K562 (cell line): ENCODE results near the gene RASAL1. TPM values are rescaled to one million over a fixed set of nuclear protein-coding genes. Genes with fewer than 3 reads are reported as not detected.

Experiments
- ATAC-seq: fragments of 200-7000 bp; cut with Tn5 transposase; 3 replicates; pipeline ENCODE4 v1.9.1; 2020; ENCODE audit warnings: moderate library complexity
- BruUV-seq: library from RNA; stranded (reverse); fragments of 400-500 nt; replicated peaks from 2 replicates; lab custom pipeline; 2021; lab: Mats Ljungman, UMichigan
- CTCF ChIA-PET: fragments of 300-600 bp; formaldehyde crosslinking; extraction: SDS; loops from one replicate; lab custom pipeline; 2021; ENCODE audit warnings: low intra/inter-chr PET ratio; lab: Yijun Ruan, JAX
- POLR2A ChIA-PET: fragments of 300-600, 350-650 bp; sonication (Branson Sonifier 250); formaldehyde crosslinking; extraction: SDS; loops from one replicate; lab custom pipeline; 2021; ENCODE audit warnings: antibody characterized with exemption, inconsistent platforms; lab: Yijun Ruan, JAX
- DNase-seq, 4 experiments: peaks; one replicate each; pipeline versions ENCODE4 v3.0.0 to v3.0.0-alpha.2; 2011 to 2018; ENCODE audit warnings: low spot score in 3 of 4, mixed read lengths in 3 of 4; ENCODE audit errors: extremely low read depth in 1 of 4
- FAIRE-seq: peaks from 2 replicates; lab custom pipeline; 2011; peaks lifted over from hg19 to GRCh38; lab: Jason Lieb, UNC
- H2AFZ ChIP-seq: 2 replicates; pipeline ENCODE4 v1.6.0; 2011; ENCODE audit warnings: low read depth, low read length, control low read depth, inconsistent platforms
- H3K27ac ChIP-seq: fragments of 200-600 bp; 3 replicates; pipeline ENCODE4 v1.8.0; 2011; ENCODE audit warnings: low read depth, mild to moderate bottlenecking, control low read depth, inconsistent platforms, low read length, moderate library complexity, mixed read lengths; ENCODE audit errors: extremely low read depth
- H3K27me3 ChIP-seq, 2 experiments: fragments of 300-600 bp in 1 of 2; 2 replicates in 1 of 2; 3 replicates in 1 of 2; pipeline versions ENCODE4 v1.6.0 to v1.8.0; 2011; ENCODE audit warnings: inconsistent platforms in 2 of 2, low read length in 2 of 2, mild to moderate bottlenecking in 1 of 2, mixed read lengths in 1 of 2, moderate library complexity in 1 of 2; ENCODE audit not compliant: control insufficient read depth in 2 of 2, insufficient read depth in 2 of 2
- H3K36me3 ChIP-seq: fragments of 300-600 bp; 3 replicates; pipeline ENCODE4 v1.8.0; 2011; ENCODE audit warnings: mild to moderate bottlenecking, low read length, inconsistent platforms; ENCODE audit not compliant: control insufficient read depth, insufficient read depth
- H3K4me1 ChIP-seq, 2 experiments: fragments of 200-600 bp in 1 of 2; replicated peaks in 1 of 2; 2 replicates in 1 of 2; 3 replicates in 1 of 2; pipeline versions ENCODE4 v1.5.1 to v1.8.0; 2011; ENCODE audit warnings: inconsistent platforms in 2 of 2, low read length in 2 of 2, mild to moderate bottlenecking in 1 of 2, mixed read lengths in 1 of 2, moderate library complexity in 1 of 2; ENCODE audit not compliant: control insufficient read depth in 2 of 2, insufficient read depth in 2 of 2
- H3K4me2 ChIP-seq: 2 replicates; pipeline ENCODE4 v1.6.1; 2011; ENCODE audit warnings: low read length, control low read depth, inconsistent platforms, mixed read lengths; ENCODE audit not compliant: insufficient read depth
- H3K4me3 ChIP-seq: fragments of 200-600 bp; sonication (generic), shearing (Covaris generic); 2 replicates; pipeline ENCODE4 v1.5.1; 2016; ENCODE audit warnings: control low read depth, inconsistent platforms
- H3K79me2 ChIP-seq: fragments of 200-600 bp; 3 replicates; pipeline ENCODE4 v1.8.0; 2011; ENCODE audit warnings: low read length, inconsistent platforms; ENCODE audit not compliant: control insufficient read depth, insufficient read depth
- H3K9ac ChIP-seq, 2 experiments: 2 replicates each; pipeline versions ENCODE4 v1.6.0 to v1.6.1; 2011; ENCODE audit warnings: low read depth in 2 of 2, low read length in 2 of 2, control low read depth in 1 of 2, inconsistent platforms in 1 of 2, mild to moderate bottlenecking in 1 of 2, mixed read lengths in 1 of 2; ENCODE audit not compliant: insufficient read depth in 1 of 2
- H3K9me1 ChIP-seq: one replicate; pipeline ENCODE4 v1.6.0; 2011; ENCODE audit warnings: inconsistent platforms, mild to moderate bottlenecking, low read length, moderate library complexity; ENCODE audit not compliant: control insufficient read depth, insufficient read depth
- H3K9me3 ChIP-seq: replicated peaks from 2 replicates; pipeline ENCODE4 v1.5.1; 2011; ENCODE audit warnings: low read depth, low read length, inconsistent platforms; ENCODE audit not compliant: control insufficient read depth, insufficient read depth
- H4K20me1 ChIP-seq: replicated peaks from 2 replicates; pipeline ENCODE4 v1.6.1; 2011; ENCODE audit warnings: low read length, inconsistent platforms, mixed read lengths; ENCODE audit not compliant: control insufficient read depth, insufficient read depth
- BHLHE40 ChIP-seq: IDR thresholded peaks from 2 replicates; pipeline ENCODE4 v1.6.1; 2011; ENCODE audit warnings: low read length, improper control_type of control experiment
- BRF2 ChIP-seq: IDR thresholded peaks from 3 replicates; pipeline ENCODE4 v1.6.1; 2011; ENCODE audit warnings: borderline replicate concordance, mild to moderate bottlenecking; ENCODE audit not compliant: insufficient read length, insufficient read depth
- CEBPG ChIP-seq, 3 experiments: fragments of 200-800 bp in 1 of 3; sonication (Bioruptor generic) in 1 of 3; sonication (generic) in 1 of 3; formaldehyde crosslinking in 1 of 3; IDR thresholded peaks in 2 of 3; conservative IDR thresholded peaks in 1 of 3; 2 replicates each; pipeline versions ENCODE4 v1.6.1 to v1.8.0; 2016 to 2022; ENCODE audit warnings: missing compliant biosample characterization in 2 of 3, missing genetic modification characterization in 2 of 3, mild to moderate bottlenecking in 1 of 3, missing genetic modification reagents in 1 of 3
- CXXC5 ChIP-seq: fragments of 250-450 bp; sonication (Bioruptor Pico); IDR thresholded peaks from 2 replicates; pipeline ENCODE4 v1.8.0; 2022; ENCODE audit warnings: inconsistent platforms, mild to moderate bottlenecking, moderate library complexity
- DMBX1 ChIP-seq: fragments of 250-450 bp; sonication (Bioruptor Pico); IDR thresholded peaks from 2 replicates; pipeline ENCODE4 v1.8.0; 2022; ENCODE audit warnings: inconsistent platforms, mild to moderate bottlenecking, moderate library complexity, borderline replicate concordance
- HDAC6 ChIP-seq: IDR thresholded peaks from 2 replicates; pipeline ENCODE4 v1.6.1; 2012; ENCODE audit warnings: low read depth, mild to moderate bottlenecking, control low read depth, inconsistent platforms, low read length, moderate library complexity
- KAT7 ChIP-seq: sonication (generic); formaldehyde crosslinking; IDR thresholded peaks from 2 replicates; pipeline ENCODE4 v1.8.0; 2022; ENCODE audit warnings: missing genetic modification reagents, mild to moderate bottlenecking, borderline replicate concordance
- MCM7 ChIP-seq, 2 experiments: fragments of 450-650 bp; IDR thresholded peaks; 2 replicates each; pipeline ENCODE4 v1.6.1; 2016 to 2018
- MYNN ChIP-seq, 2 experiments: sonication (generic); formaldehyde crosslinking in 1 of 2; IDR thresholded peaks; 2 replicates each; pipeline versions ENCODE4 v1.5.0 to v1.6.1; 2016 to 2020; ENCODE audit warnings: antibody characterized with exemption in 1 of 2, missing genetic modification reagents in 1 of 2
- RBM25 ChIP-seq: fragments of 200-400 bp; formaldehyde crosslinking; IDR thresholded peaks from 2 replicates; pipeline ENCODE4 v1.6.1; 2018; ENCODE audit warnings: low read length, low read depth, moderate library complexity; ENCODE audit not compliant: severe bottlenecking
- ZFP36 ChIP-seq: fragments of 150-350 bp; IDR thresholded peaks from 2 replicates; pipeline ENCODE4 v1.6.1; 2018; ENCODE audit warnings: low read length, low read depth; ENCODE audit not compliant: partially characterized antibody
- ZKSCAN1 ChIP-seq: fragments of 150-350 bp; IDR thresholded peaks from 2 replicates; pipeline ENCODE4 v1.6.1; 2016; ENCODE audit warnings: low read depth, low read length
- ZNF655 ChIP-seq: fragments of 250-450 bp; sonication (Bioruptor Pico); IDR thresholded peaks from 2 replicates; pipeline ENCODE4 v1.5.0; 2021
- ZSCAN32 ChIP-seq: fragments of 450-650 bp; formaldehyde crosslinking; IDR thresholded peaks from 2 replicates; pipeline ENCODE4 v1.4.0; 2020; ENCODE audit warnings: mild to moderate bottlenecking, moderate library complexity
- WGBS: fragments of 100-300 bp; shearing (Covaris generic); methylation state at CpG from one replicate; pipeline ENCODE4 v1.1.6; 2016; ENCODE audit warnings: low coverage, mixed read lengths; ENCODE audit not compliant: insufficient coverage; ENCODE audit errors: missing lambda C conversion rate; 5-methylcytosine and 5-hydroxymethylcytosine counted together
- in situ Hi-C: fragments of 300-500 bp; cut with MboI; formaldehyde crosslinking; loops from 4 replicates; pipeline ENCODE4 v1.15.0; 2018; ENCODE audit warnings: inconsistent platforms, mixed read lengths
- intact Hi-C: fragments of 100-400 bp; cut with micrococcal nuclease; formaldehyde crosslinking; loops from 2 replicates; pipeline ENCODE4 v1.14.2; 2022
- polyA plus RNA-seq, 8 experiments: library from polyadenylated mRNA; depleted of rRNA in 4 of 8; stranded (reverse) in 5 of 8; unstranded in 3 of 8; fragments of >200 nt; fragmentation: Nextera tagmentation in 2 of 8; fragmentation: Illumina TruSeq in 1 of 8; extraction: Ambion mirVana in 2 of 8; extraction: Trizol in 1 of 8; gene quantifications; 2 replicates each; pipeline versions ENCODE4 v1.2.1 to v1.2.3, GENCODE V29; 2011 to 2014; ENCODE audit warnings: inconsistent platforms in 1 of 8, missing spikeins in 1 of 8
- total RNA-seq, 7 experiments: library from RNA; depleted of rRNA in 6 of 7; stranded (reverse); fragments of >200 nt in 6 of 7; fragmentation: Illumina TruSeq in 2 of 7; extraction: Trizol in 2 of 7; gene quantifications; 2 replicates each; pipeline versions ENCODE4 v1.2.1 to v1.2.3, GENCODE V29; 2011 to 2021; ENCODE audit warnings: low replicate concordance in 1 of 7

Gene RASAL1
- total and polyA plus RNA-seq, 9 of the 15 experiments (the other 6 are each of a cell fraction or from before 2014, with no cell fraction given) = 0.06 to 0.16 (median 0.14) TPM; not detected in 6

- ChIA-PET CTCF (no interaction called here), POLR2A (no interaction called here)
- WGBS = 0% methylated on average over 5 of the region's 5 CpGs
- DNase-seq = no peak
- Histone ChIP-seq H3K9ac (no peak overlapping the region), H2AFZ (no peak overlapping the region), H3K36me3 (no peaks in the 10 kb centered on the region), H3K4me3 (no peak overlapping the region), H3K4me2 (no peak overlapping the region), H3K9me1 (no peaks in the 10 kb centered on the region), H3K4me1 (no peaks in the 10 kb centered on the region; a peak in 1 of 5 replicates), H4K20me1 (peaks cover 15% of the 10 kb centered on the region; the same call in 1 of the 2 replicates), H3K9me3 (no peaks in the 10 kb centered on the region), H3K27me3 (peaks cover 7 to 53% of the 10 kb centered on the region in 2 experiments), H3K27ac (no peak overlapping the region), H3K79me2 (no peaks in the 10 kb centered on the region)
- intact Hi-C loops = no loop called here
- TF ChIP-seq CEBPG (CRISPR knock-in tag; IDR thresholded peaks at IDR 0.05) = no peak
- no peak for TF ChIP-seq CEBPG (tag; conservative IDR thresholded peaks at IDR 0.05 in 1 of 2, IDR thresholded peaks at IDR 0.05 in 1 of 2)
- no peak for TF ChIP-seq MCM7 (IDR thresholded peaks at IDR 0.05)
- TF ChIP-seq KAT7 (CRISPR knock-in tag) = no peak
- TF ChIP-seq CXXC5 (CRISPR knock-in tag) = no peak
- peak; percentile 70 for TF ChIP-seq RBM25
- TF ChIP-seq BRF2 = no peak
- no peak for TF ChIP-seq HDAC6
- TF ChIP-seq DMBX1 (CRISPR knock-in tag) = no peak
- peak; percentile 57 for TF ChIP-seq ZFP36
- no peak for TF ChIP-seq ZKSCAN1
- TF ChIP-seq MYNN (IDR thresholded peaks at IDR 0.05) = no peak
- TF ChIP-seq MYNN (CRISPR knock-in tag; IDR thresholded peaks at IDR 0.05) = no peak
- no peak for TF ChIP-seq ZSCAN32
- TF ChIP-seq BHLHE40 = no peak
- no peak for TF ChIP-seq ZNF655
- no peak for ATAC-seq
- no TSS peak for BruUV-seq
- in situ Hi-C loops = no loop called here
- no peak for FAIRE-seq
These were observed 71.0 kb downstream of the RASAL1 start for GRCh38 chr12:113064395-113065125.
